Measurements from ENCODE around the gene BNC2. TPM values are rescaled to one million over a fixed set of nuclear protein-coding genes. Genes with fewer than 3 reads are reported as not detected.

Gene BNC2
- total and polyA plus RNA-seq, 2 experiments from 2014 or later: 13.8 to 18.5 TPM

DNA sequence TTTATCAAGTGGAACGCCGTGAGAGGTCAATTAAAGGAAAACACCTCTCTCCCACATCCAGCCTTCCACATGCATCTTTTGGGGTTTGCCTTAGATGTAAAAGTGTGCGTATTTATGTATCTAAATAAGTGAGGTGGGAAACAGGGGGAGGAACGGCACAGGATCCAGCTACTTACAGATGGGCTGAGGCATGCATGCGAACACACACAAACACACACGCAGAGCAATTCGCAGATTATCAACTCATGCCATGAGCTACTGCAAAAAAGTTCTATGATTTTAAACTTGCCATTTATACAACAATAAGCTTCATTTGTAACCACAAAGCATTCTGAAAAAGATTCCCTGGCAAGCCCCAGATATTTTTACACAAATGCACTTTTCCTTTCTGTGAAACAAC lies 242.1 kb downstream of the BNC2 start:
- in situ Hi-C loops (cut with MboI): no loop called here
- peak overlapping the region; percentile 50 for H3K4me3 ChIP-seq
- peak overlapping the region; percentile 64 for H3K4me2 ChIP-seq (ENCODE audit: unreplicated experiment)
- H3K4me1 ChIP-seq (ENCODE audit: insufficient read depth): peaks cover 46% of the 10 kb centered on the region
- no peaks in the 10 kb centered on the region for H3K9me3 ChIP-seq (ENCODE audit: low read depth)
- peaks cover 53% of the 10 kb centered on the region for H3F3A ChIP-seq (ENCODE audit: insufficient read depth)
- WGBS, 2 experiments (ENCODE audit: low coverage in 1 of 2, low lambda C conversion rate in 2 of 2, missing lambda C conversion rate in 2 of 2): 33 to 37% methylated on average over 7 of the region's 7 CpGs
- no peaks in the 10 kb centered on the region for H3K36me3 ChIP-seq (ENCODE audit: low read depth)
- peak overlapping the region; percentile 51; the same call in 1 of the 2 replicates for H3K9ac ChIP-seq
- 0 out of 2 replicates have a peak overlapping the region, but pooled peaks have one; percentile 2 for H2AFZ ChIP-seq
- DNase-seq: peak; percentile 42
- H3K9me2 ChIP-seq (ENCODE audit: insufficient read depth): no peaks in the 10 kb centered on the region
- TF ChIP-seq EZH2phosphoT487 (IDR thresholded peaks at IDR 0.05; ENCODE audit: insufficient read depth, low read depth) (no peak), EZH2 (IDR thresholded peaks at IDR 0.05; ENCODE audit: insufficient read depth, poor library complexity, severe bottlenecking) (no peak)
- H3K27me3 ChIP-seq (replicated peaks; ENCODE audit: insufficient read depth): no peaks in the 10 kb centered on the region
- H3K79me2 ChIP-seq (ENCODE audit: insufficient read depth): peaks cover 70% of the 10 kb centered on the region
- H3K27ac ChIP-seq: peak overlapping the region; percentile 68
- no peaks in the 10 kb centered on the region for H4K20me1 ChIP-seq (ENCODE audit: insufficient read depth)

DNA sequence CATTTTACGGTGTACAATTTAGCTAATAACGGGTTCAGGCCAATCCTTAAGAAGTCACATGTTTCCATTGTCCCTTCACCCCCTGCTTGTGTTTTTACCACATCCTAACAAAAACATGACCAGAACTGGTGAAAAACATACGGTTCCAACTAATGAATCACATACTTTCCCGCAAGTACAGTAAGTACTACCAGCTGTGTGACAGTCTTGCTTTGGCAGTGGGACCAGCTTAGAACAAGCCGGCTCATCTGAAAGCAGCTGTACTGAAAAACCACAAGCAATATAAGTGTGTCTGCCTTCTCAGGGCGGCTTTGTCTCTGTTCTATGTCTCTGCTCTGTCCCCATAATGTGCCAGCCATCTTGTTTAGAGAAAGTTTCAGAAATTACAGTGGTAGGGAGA lies 242.5 kb downstream of the BNC2 start:
- Histone ChIP-seq H3F3A (ENCODE audit: insufficient read depth) (peaks cover 53% of the 10 kb centered on the region), H3K9ac (peak overlapping the region; percentile 51; the same call in 1 of the 2 replicates), H3K4me2 (ENCODE audit: unreplicated experiment) (peak overlapping the region; percentile 74), H3K27me3 (replicated peaks; ENCODE audit: insufficient read depth) (no peaks in the 10 kb centered on the region), H3K27ac (peak overlapping the region; percentile 68), H3K9me2 (ENCODE audit: insufficient read depth) (no peaks in the 10 kb centered on the region), H3K9me3 (ENCODE audit: low read depth) (no peaks in the 10 kb centered on the region), H3K4me3 (peak overlapping the region; percentile 50), H3K4me1 (ENCODE audit: insufficient read depth) (peaks cover 46% of the 10 kb centered on the region), H3K79me2 (ENCODE audit: insufficient read depth) (peaks cover 70% of the 10 kb centered on the region), H2AFZ (0 out of 2 replicates have a peak overlapping the region, but pooled peaks have one; percentile 2), H3K36me3 (ENCODE audit: low read depth) (no peaks in the 10 kb centered on the region), H4K20me1 (ENCODE audit: insufficient read depth) (no peaks in the 10 kb centered on the region)
- DNase-seq: peak; percentile 97
- TF ChIP-seq EZH2 (IDR thresholded peaks at IDR 0.05; ENCODE audit: insufficient read depth, poor library complexity, severe bottlenecking): no peak
- peak; percentile 84 for TF ChIP-seq EZH2phosphoT487 (IDR thresholded peaks at IDR 0.05; ENCODE audit: insufficient read depth, low read depth)
- in situ Hi-C loops (cut with MboI): no loop called here
- WGBS, 2 experiments (ENCODE audit: low coverage in 1 of 2, low lambda C conversion rate in 2 of 2, missing lambda C conversion rate in 2 of 2): 1 to 4% methylated on average over 6 of the region's 6 CpGs

DNA sequence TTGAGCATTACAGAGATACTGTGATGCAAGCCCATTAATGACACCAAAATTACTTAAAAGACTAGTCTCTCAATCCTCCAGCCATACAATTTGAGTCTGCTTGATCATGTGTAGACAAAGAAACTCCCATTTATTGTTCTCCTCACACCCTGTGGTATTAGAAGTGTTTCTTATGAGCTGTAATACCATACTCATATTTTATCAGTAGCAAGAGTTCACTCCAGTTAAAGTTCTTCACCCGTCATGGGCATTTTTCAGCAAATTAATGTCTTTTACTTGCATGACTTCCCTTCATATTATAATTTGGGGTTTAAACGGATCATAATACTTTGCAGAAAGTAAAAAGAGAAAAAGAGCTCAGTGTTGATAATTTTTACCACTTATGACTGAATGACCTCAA lies 242.9 kb downstream of the BNC2 start:
- peaks cover 53% of the 10 kb centered on the region for H3F3A ChIP-seq (ENCODE audit: insufficient read depth)
- H3K9me2 ChIP-seq (ENCODE audit: insufficient read depth): no peaks in the 10 kb centered on the region
- H3K27me3 ChIP-seq (replicated peaks; ENCODE audit: insufficient read depth): no peaks in the 10 kb centered on the region
- peak overlapping the region; percentile 4; the same call in 1 of the 2 replicates for H3K4me3 ChIP-seq
- no peaks in the 10 kb centered on the region for H3K9me3 ChIP-seq (ENCODE audit: low read depth)
- peak overlapping the region; percentile 68 for H3K27ac ChIP-seq
- H3K9ac ChIP-seq: peak overlapping the region; percentile 16; the same call in 1 of the 2 replicates
- no peak overlapping the region for H2AFZ ChIP-seq
- H3K36me3 ChIP-seq (ENCODE audit: low read depth): no peaks in the 10 kb centered on the region
- peaks cover 70% of the 10 kb centered on the region for H3K79me2 ChIP-seq (ENCODE audit: insufficient read depth)
- H3K4me1 ChIP-seq (ENCODE audit: insufficient read depth): peaks cover 46% of the 10 kb centered on the region
- no peak for TF ChIP-seq EZH2phosphoT487 (IDR thresholded peaks at IDR 0.05; ENCODE audit: insufficient read depth, low read depth)
- no peak for TF ChIP-seq EZH2 (IDR thresholded peaks at IDR 0.05; ENCODE audit: insufficient read depth, poor library complexity, severe bottlenecking)
- WGBS, 2 experiments (ENCODE audit: low coverage in 1 of 2, low lambda C conversion rate in 2 of 2, missing lambda C conversion rate in 2 of 2): 7 to 12% methylated on average over 2 of the region's 2 CpGs
- DNase-seq: peak; percentile 32
- H4K20me1 ChIP-seq (ENCODE audit: insufficient read depth): no peaks in the 10 kb centered on the region
- in situ Hi-C loops (cut with MboI): no loop called here
- peak overlapping the region; percentile 74 for H3K4me2 ChIP-seq (ENCODE audit: unreplicated experiment)

DNA sequence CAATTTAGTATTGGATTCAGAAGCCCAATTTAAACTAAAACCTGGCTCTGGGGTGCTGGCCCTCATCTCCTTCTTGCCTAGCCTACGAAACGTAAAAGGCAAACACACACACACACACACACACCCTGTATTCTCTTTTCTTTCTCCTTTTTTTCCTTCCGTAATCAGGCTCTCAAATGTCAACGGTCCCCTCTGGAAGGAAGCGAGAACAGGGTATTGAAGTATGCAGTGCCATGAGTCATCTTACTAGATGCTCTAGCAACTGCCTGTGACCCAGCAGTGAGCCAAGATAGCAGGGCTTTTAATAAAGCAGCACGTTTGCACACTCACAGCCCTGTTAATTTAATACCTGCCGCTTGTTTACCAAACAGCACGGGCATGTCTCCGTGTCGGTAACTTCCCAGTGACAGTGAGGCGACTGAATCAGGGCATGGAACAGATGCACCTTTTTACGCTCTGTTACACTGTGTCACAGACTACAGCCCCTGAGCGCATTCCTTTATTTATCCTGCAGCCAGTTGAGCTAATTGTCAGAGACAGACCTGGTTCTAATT lies 243.8 kb downstream of the BNC2 start:
- H3K36me3 ChIP-seq (ENCODE audit: low read depth): no peaks in the 10 kb centered on the region
- H3K27me3 ChIP-seq (replicated peaks; ENCODE audit: insufficient read depth): no peaks in the 10 kb centered on the region
- 26% methylated on average over 13 of the region's 13 CpGs for WGBS, 2 experiments (ENCODE audit: low coverage in 1 of 2, low lambda C conversion rate in 2 of 2, missing lambda C conversion rate in 2 of 2)
- peaks cover 69% of the 10 kb centered on the region for H3K79me2 ChIP-seq (ENCODE audit: insufficient read depth)
- in situ Hi-C loops (cut with MboI): no loop called here
- peaks cover 53% of the 10 kb centered on the region for H3F3A ChIP-seq (ENCODE audit: insufficient read depth)
- H3K4me1 ChIP-seq (ENCODE audit: insufficient read depth): peaks cover 46% of the 10 kb centered on the region
- H4K20me1 ChIP-seq (ENCODE audit: insufficient read depth): no peaks in the 10 kb centered on the region
- DNase-seq: peak; percentile 93
- peak overlapping the region; percentile 48 for H3K4me3 ChIP-seq
- H3K9me3 ChIP-seq (ENCODE audit: low read depth): no peaks in the 10 kb centered on the region
- 0 out of 2 replicates have a peak overlapping the region, but pooled peaks have one; percentile 21 for H2AFZ ChIP-seq
- H3K9ac ChIP-seq: peak overlapping the region; percentile 29; the same call in 1 of the 2 replicates
- H3K27ac ChIP-seq: peak overlapping the region; percentile 36
- H3K4me2 ChIP-seq (ENCODE audit: unreplicated experiment): peak overlapping the region; percentile 74
- no peaks in the 10 kb centered on the region for H3K9me2 ChIP-seq (ENCODE audit: insufficient read depth)
- TF ChIP-seq EZH2 (IDR thresholded peaks at IDR 0.05; ENCODE audit: insufficient read depth, poor library complexity, severe bottlenecking) (no peak), EZH2phosphoT487 (IDR thresholded peaks at IDR 0.05; ENCODE audit: insufficient read depth, low read depth) (no peak)

Measured in GM23248 (cell line).